HepG2 (cell line): ENCODE results near the gene ITGA7. TPM values are rescaled to one million over a fixed set of nuclear protein-coding genes. Genes with fewer than 3 reads are reported as not detected.

Source experiments
- ATAC-seq: fragments of 200-7000 bp; cut with Tn5 transposase; 3 replicates; pipeline ENCODE4 v1.9.1; 2020; ENCODE audit warnings: mild to moderate bottlenecking, moderate library complexity
- BruUV-seq: library from RNA; stranded (reverse); fragments of 400-500 nt; replicated peaks from 2 replicates; lab custom pipeline; 2021; lab: Mats Ljungman, UMichigan
- CTCF ChIA-PET: fragments of 300-600 bp; formaldehyde crosslinking; extraction: SDS; loops from one replicate; lab custom pipeline; 2021; ENCODE audit warnings: low total read pairs, inconsistent platforms, low intra/inter-chr PET ratio; lab: Yijun Ruan, JAX
- POLR2A ChIA-PET: fragments of 350-600 bp; sonication (Branson Sonifier 250); formaldehyde crosslinking; loops from one replicate; lab custom pipeline; 2020; ENCODE audit warnings: antibody characterized with exemption, inconsistent platforms; lab: Yijun Ruan, JAX
- DNase-seq: peaks from one replicate; pipeline ENCODE4 v3.0.0-alpha.2; 2015; ENCODE audit warnings: low spot score
- FAIRE-seq: peaks from 3 replicates; lab custom pipeline; 2011; peaks lifted over from hg19 to GRCh38; lab: Jason Lieb, UNC
- H2AFZ ChIP-seq: one replicate; pipeline ENCODE4 v1.6.1; 2011; ENCODE audit warnings: low read length, inconsistent platforms
- H3K27ac ChIP-seq: fragments of 300-600 bp; 3 replicates; pipeline ENCODE4 v1.8.0; 2011; ENCODE audit warnings: mixed run types, mild to moderate bottlenecking, mixed read lengths, low read length, inconsistent platforms; ENCODE audit not compliant: insufficient read depth; ENCODE audit errors: extremely low read length
- H3K27me3 ChIP-seq, 2 experiments: fragments of 200-600 bp in 1 of 2; 2 replicates in 1 of 2; 3 replicates in 1 of 2; pipeline versions ENCODE4 v1.6.0 to v1.8.0; 2011; ENCODE audit warnings: low read length in 2 of 2, mild to moderate bottlenecking in 2 of 2, moderate library complexity in 2 of 2, inconsistent platforms in 1 of 2; ENCODE audit not compliant: insufficient read depth in 2 of 2, control insufficient read depth in 1 of 2
- H3K36me3 ChIP-seq, 2 experiments: fragments of 200-600 bp in 1 of 2; replicated peaks in 1 of 2; 2 replicates in 1 of 2; 3 replicates in 1 of 2; pipeline versions ENCODE4 v1.5.1 to v1.8.0; 2011; ENCODE audit warnings: low read length in 2 of 2, inconsistent platforms in 1 of 2; ENCODE audit not compliant: insufficient read depth in 2 of 2, control insufficient read depth in 1 of 2
- H3K4me1 ChIP-seq: 2 replicates; pipeline ENCODE4 v1.5.1; 2012; ENCODE audit warnings: low read length, inconsistent platforms; ENCODE audit not compliant: insufficient read depth
- H3K4me2 ChIP-seq: 2 replicates; pipeline ENCODE4 v1.6.0; 2011; ENCODE audit warnings: low read depth, low read length, inconsistent platforms
- H3K4me3 ChIP-seq, 3 experiments: fragments of 200-600 bp in 1 of 3; sonication (generic), shearing (Covaris generic) in 1 of 3; replicated peaks in 1 of 3; 2 replicates each; pipeline ENCODE4 v1.5.1; 2011 to 2016; ENCODE audit warnings: low read length in 3 of 3, inconsistent platforms in 2 of 3, low read depth in 2 of 3, mild to moderate bottlenecking in 2 of 3, control low read depth in 1 of 3, mixed read lengths in 1 of 3; ENCODE audit not compliant: insufficient read depth in 1 of 3
- H3K79me2 ChIP-seq: one replicate; pipeline ENCODE4 v1.6.1; 2011; ENCODE audit warnings: low read length, inconsistent platforms; ENCODE audit not compliant: insufficient read depth
- H3K9ac ChIP-seq: 2 replicates; pipeline ENCODE4 v1.6.0; 2011; ENCODE audit warnings: mild to moderate bottlenecking, low read depth, low read length, inconsistent platforms; ENCODE audit not compliant: insufficient read depth
- H3K9me3 ChIP-seq: 2 replicates; pipeline ENCODE4 v1.5.1; 2012; ENCODE audit warnings: mild to moderate bottlenecking, low read length
- H4K20me1 ChIP-seq: 2 replicates; pipeline ENCODE4 v1.6.0; 2011; ENCODE audit warnings: inconsistent platforms, mild to moderate bottlenecking, low read length, moderate library complexity; ENCODE audit not compliant: insufficient read depth
- AKAP8 ChIP-seq: sonication (generic); formaldehyde crosslinking; IDR thresholded peaks from 2 replicates; pipeline ENCODE4 v1.5.1; 2020; ENCODE audit warnings: mild to moderate bottlenecking, missing genetic modification reagents
- DNMT3B ChIP-seq: conservative IDR thresholded peaks from 2 replicates; pipeline ENCODE4 v1.6.1; 2016; ENCODE audit warnings: missing biosample characterization, control low read depth
- GATAD2A ChIP-seq: IDR thresholded peaks from 2 replicates; pipeline ENCODE4 v1.6.1; 2016
- MTA3 ChIP-seq: sonication (generic); formaldehyde crosslinking; IDR thresholded peaks from 2 replicates; pipeline ENCODE4 v1.4.0; 2020; ENCODE audit warnings: missing genetic modification reagents
- SAP130 ChIP-seq: IDR thresholded peaks from 2 replicates; pipeline ENCODE4 v1.6.1; 2016; ENCODE audit warnings: low read depth
- SNAPC2 ChIP-seq: sonication (generic); formaldehyde crosslinking; IDR thresholded peaks from 2 replicates; pipeline ENCODE4 v1.8.1; 2022; ENCODE audit warnings: mild to moderate bottlenecking, missing genetic modification reagents
- TAF15 ChIP-seq: fragments of 200-400 bp; formaldehyde crosslinking; IDR thresholded peaks from one replicate; pipeline ENCODE4 v1.6.1; 2018; ENCODE audit warnings: mild to moderate bottlenecking, low read depth, low read length; ENCODE audit not compliant: poor library complexity, severe bottlenecking
- TEAD2 ChIP-seq: sonication (generic); formaldehyde crosslinking; IDR thresholded peaks from 2 replicates; pipeline ENCODE4 v1.9.0; 2021; ENCODE audit warnings: missing genetic modification reagents
- THAP8 ChIP-seq: sonication (generic); formaldehyde crosslinking; IDR thresholded peaks from 2 replicates; pipeline ENCODE4 v1.5.1; 2020; ENCODE audit warnings: missing genetic modification reagents, mild to moderate bottlenecking, borderline replicate concordance
- ZBTB20 ChIP-seq: sonication (generic); formaldehyde crosslinking; IDR thresholded peaks from 2 replicates; pipeline ENCODE4 v1.8.1; 2023; ENCODE audit warnings: missing genetic modification reagents, low read depth, mild to moderate bottlenecking, borderline replicate concordance
- ZMYM2 ChIP-seq: sonication (generic); formaldehyde crosslinking; IDR thresholded peaks from 2 replicates; pipeline ENCODE4 v1.8.0; 2022; ENCODE audit warnings: mild to moderate bottlenecking, missing genetic modification reagents
- ZNF260 ChIP-seq: sonication (generic); formaldehyde crosslinking; IDR thresholded peaks from 2 replicates; pipeline ENCODE4 v1.4.0; 2020; ENCODE audit warnings: missing genetic modification reagents, low read depth, mild to moderate bottlenecking, borderline replicate concordance
- ZNF367 ChIP-seq: sonication (generic); formaldehyde crosslinking; IDR thresholded peaks from 2 replicates; pipeline ENCODE4 v1.4.0; 2020; ENCODE audit warnings: missing genetic modification reagents, borderline replicate concordance
- ZNF577 ChIP-seq: sonication (generic); formaldehyde crosslinking; IDR thresholded peaks from 2 replicates; pipeline ENCODE4 v1.4.0; 2020; ENCODE audit warnings: mild to moderate bottlenecking, low read depth, missing genetic modification reagents, borderline replicate concordance
- ZNF589 ChIP-seq: sonication (generic); formaldehyde crosslinking; conservative IDR thresholded peaks from 2 replicates; pipeline ENCODE4 v1.8.0; 2022; ENCODE audit warnings: mild to moderate bottlenecking, moderate library complexity, missing genetic modification reagents
- ZNF740 ChIP-seq: sonication (generic); formaldehyde crosslinking; IDR thresholded peaks from 2 replicates; pipeline ENCODE4 v1.4.0; 2020; ENCODE audit warnings: missing genetic modification reagents
- ZNF782 ChIP-seq: sonication (generic); formaldehyde crosslinking; IDR thresholded peaks from 2 replicates; pipeline ENCODE4 v1.4.0; 2020; ENCODE audit warnings: missing genetic modification reagents, mild to moderate bottlenecking, borderline replicate concordance
- ZNF879 ChIP-seq: sonication (generic); formaldehyde crosslinking; IDR thresholded peaks from 2 replicates; pipeline ENCODE4 v1.8.1; 2023; ENCODE audit warnings: missing genetic modification reagents
- ZSCAN30 ChIP-seq: sonication (generic); formaldehyde crosslinking; IDR thresholded peaks from 2 replicates; pipeline ENCODE4 v1.5.0; 2020; ENCODE audit warnings: mild to moderate bottlenecking, missing genetic modification reagents
- WGBS: methylation state at CpG from one replicate; pipeline ENCODE4 v1.1.6; 2017; ENCODE audit warnings: low lambda C conversion rate; 5-methylcytosine and 5-hydroxymethylcytosine counted together
- in situ Hi-C: cut with HindIII; loops from 2 replicates; pipeline ENCODE4 v1.10.0; 2017; ENCODE audit warnings: low pct_unique_long_range_greater_than_20kb; ENCODE audit not compliant: extremely low pct_ligation_motif_present
- intact Hi-C: fragments of 100-400 bp; cut with micrococcal nuclease; formaldehyde crosslinking; loops from one replicate; pipeline ENCODE4 v1.10.0; 2022; ENCODE audit not compliant: unreplicated experiment
- polyA plus RNA-seq, 8 experiments: library from polyadenylated mRNA; depleted of rRNA in 3 of 8; stranded (reverse) in 7 of 8; unstranded in 1 of 8; fragments of >200 nt; fragmentation: Illumina TruSeq in 4 of 8; extraction: Trizol in 4 of 8; gene quantifications; 2 replicates each; pipeline versions ENCODE4 v1.2.1 to v1.2.3, GENCODE V29; 2011 to 2016; ENCODE audit warnings: low read depth in 4 of 8, missing spikeins in 1 of 8, mixed read lengths in 1 of 8; ENCODE audit not compliant: insufficient read depth in 1 of 8
- total RNA-seq, 5 experiments: library from RNA; depleted of rRNA; stranded (reverse); fragments of >200 nt; fragmentation: Illumina TruSeq; extraction: Trizol; gene quantifications; 2 replicates each; pipeline ENCODE4 v1.2.3, GENCODE V29; 2016; ENCODE audit warnings: low read depth in 1 of 5

ITGA7 gene
- total and polyA plus RNA-seq, 2 of the 13 experiments (the other 11 are each of a cell fraction or from before 2014, with no cell fraction given), result 0.65 to 0.75 TPM

GRCh38 chr12:55664826-55665225 lies 42.9 kb downstream of the ITGA7 start:
- Histone ChIP-seq H3K9me3 (no peaks in the 10 kb centered on the region), H3K9ac (no peak overlapping the region), H2AFZ (no peak overlapping the region), H3K4me2 (no peak overlapping the region), H3K79me2 (no peaks in the 10 kb centered on the region), H4K20me1 (no peaks in the 10 kb centered on the region), H3K36me3 (no peaks in the 10 kb centered on the region), H3K27ac (no peak overlapping the region), H3K4me1 (no peaks in the 10 kb centered on the region), H3K4me3 (no peak overlapping the region), H3K27me3 (0 out of 5 replicates have a peak, but pooled peaks cover 0 to 1% of the 10 kb centered on the region in 2 experiments)
- ChIA-PET POLR2A (no interaction called here), CTCF (interaction anchor here (1.1 kb wide), 1 partner anchor 56 kb away, joined by 4 read pairs; no protein-coding TSS in a partner anchor)
- no TSS peak for BruUV-seq
- ATAC-seq (no peak), DNase-seq (no peak), FAIRE-seq (no peak)
- no peak for TF ChIP-seq ZNF367 (CRISPR knock-in tag)
- no peak for TF ChIP-seq AKAP8 (CRISPR knock-in tag)
- TF ChIP-seq ZNF782, result no peak
- no peak for TF ChIP-seq ZSCAN30 (CRISPR knock-in tag)
- TF ChIP-seq THAP8 (CRISPR knock-in tag), result no peak
- TF ChIP-seq TEAD2, result no peak
- TF ChIP-seq MTA3, result no peak
- no peak for TF ChIP-seq ZBTB20 (CRISPR knock-in tag)
- no peak for TF ChIP-seq SNAPC2 (CRISPR knock-in tag)
- no peak for TF ChIP-seq ZNF589 (CRISPR knock-in tag)
- no peak for TF ChIP-seq GATAD2A (CRISPR knock-in tag)
- no peak for TF ChIP-seq ZMYM2
- no peak for TF ChIP-seq ZNF740 (CRISPR knock-in tag)
- no peak for TF ChIP-seq TAF15
- no peak for TF ChIP-seq DNMT3B (CRISPR knock-in tag)
- no peak for TF ChIP-seq ZNF260 (CRISPR knock-in tag)
- TF ChIP-seq SAP130 (CRISPR knock-in tag), result no peak
- TF ChIP-seq ZNF879, result no peak
- TF ChIP-seq ZNF577, result no peak
- 68% methylated on average over 10 of the region's 10 CpGs for WGBS
- in situ Hi-C loops (loop anchor here (5.0 kb wide), 1 partner anchor 72 kb away; no protein-coding TSS in a partner anchor), intact Hi-C loops (no loop called here)
